Erythroblast (primary cell): ENCODE results near the gene PIK3R4.

Experiments
- DNase-seq, 2 experiments: peaks; one replicate each; lab custom pipeline; 2025; lab: John Stamatoyannopoulos, UW
- GATA1 ChIP-seq: IDR thresholded peaks from 2 replicates; pipeline ENCODE4 v1.6.1; 2011; ENCODE audit warnings: low read depth, mild to moderate bottlenecking, control low read depth, low read length, moderate library complexity
- POLR2A ChIP-seq: IDR thresholded peaks from 2 replicates; pipeline ENCODE4 v1.6.1; 2011; ENCODE audit warnings: mild to moderate bottlenecking, low read length

PIK3R4 gene

DNA sequence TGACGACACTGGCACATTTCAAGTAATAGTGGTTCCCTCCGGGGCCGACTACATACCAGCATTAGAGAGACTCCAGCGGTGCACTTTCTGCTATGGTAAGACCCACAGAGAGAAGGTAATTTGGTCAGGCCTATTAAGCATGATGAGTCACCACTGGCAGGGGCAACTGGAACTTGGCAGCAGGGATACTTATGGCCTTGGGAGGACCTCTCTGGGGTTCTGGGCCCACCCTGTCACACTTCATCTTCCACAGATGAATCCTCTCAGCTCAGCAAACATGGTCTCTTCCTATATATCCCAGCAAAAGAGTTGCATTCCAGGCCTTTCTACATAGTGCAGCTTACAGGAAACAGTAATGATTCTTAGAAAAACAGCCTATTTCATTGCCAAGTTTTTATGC lies 88.0 kb downstream of the PIK3R4 start:
- TF ChIP-seq POLR2A, result no peak
- no peak for TF ChIP-seq GATA1
- no peak for DNase-seq

DNA sequence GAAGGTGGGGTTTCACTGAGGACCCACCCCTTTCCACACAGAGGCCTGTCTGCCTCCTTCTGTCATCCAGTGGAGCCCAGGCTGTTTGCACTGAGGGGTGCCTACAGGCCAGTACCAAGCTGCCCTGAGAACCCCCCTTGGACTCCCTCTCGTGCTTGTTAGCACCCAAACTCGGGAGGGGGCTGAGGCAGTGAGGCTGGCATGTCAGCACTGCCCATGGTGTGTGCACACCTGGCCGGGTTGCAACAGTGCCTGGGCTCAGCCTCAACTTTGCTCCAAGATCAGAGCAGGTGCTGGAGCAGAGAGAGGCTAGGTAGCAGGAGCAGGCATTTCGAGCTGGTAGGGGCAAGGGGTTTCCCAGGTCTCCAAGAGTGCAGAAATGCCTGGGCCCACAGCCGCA lies 90.0 kb downstream of the PIK3R4 start:
- no peak for TF ChIP-seq GATA1
- no peak for TF ChIP-seq POLR2A
- no peak for DNase-seq

DNA sequence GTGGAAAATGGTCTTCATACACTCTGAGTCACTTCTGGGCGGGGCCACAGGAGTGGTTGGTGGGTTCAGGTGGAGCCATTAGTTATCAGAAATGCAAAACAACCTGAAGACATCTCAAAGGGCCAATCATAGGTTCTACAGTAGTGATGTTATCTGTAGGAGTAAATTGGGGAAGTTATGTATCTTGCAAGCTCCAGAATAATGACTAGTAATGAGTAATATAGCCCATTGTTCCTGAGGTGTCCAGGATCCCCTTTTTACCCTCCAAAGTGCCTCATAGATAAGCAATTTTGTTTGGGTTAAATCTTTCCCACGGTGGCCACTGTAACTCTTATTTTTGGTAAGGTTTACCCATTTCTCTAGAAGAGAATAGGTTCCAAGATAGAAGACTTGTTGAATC lies 91.7 kb downstream of the PIK3R4 start:
- TF ChIP-seq POLR2A (no peak), GATA1 (no peak)
- DNase-seq, result no peak

DNA sequence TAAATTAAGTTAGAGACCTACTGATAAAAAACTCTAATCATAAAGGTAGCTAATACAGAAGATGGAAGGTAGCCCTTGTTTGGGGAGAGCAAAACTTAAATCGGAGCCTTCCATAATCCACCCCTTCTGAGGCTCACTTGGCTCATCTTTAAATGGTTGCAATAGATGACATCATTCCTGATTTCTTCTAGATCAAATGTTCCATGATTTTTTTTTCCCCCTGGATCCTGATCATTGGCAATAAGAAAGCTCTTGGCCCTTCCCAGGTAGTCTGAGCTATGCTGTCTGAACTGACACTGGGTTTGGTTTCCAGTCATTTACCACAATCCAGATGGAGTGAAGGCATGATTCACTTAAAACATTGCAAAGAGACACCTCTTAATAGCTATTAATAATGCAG lies 92.5 kb downstream of the PIK3R4 start:
- TF ChIP-seq GATA1 (no peak), POLR2A (no peak)
- no peak for DNase-seq

GRCh38 chr3:130649061-130649654 lies 97.5 kb downstream of the PIK3R4 start:
- no peak for TF ChIP-seq GATA1
- no peak for TF ChIP-seq POLR2A
- DNase-seq, result no peak

DNA sequence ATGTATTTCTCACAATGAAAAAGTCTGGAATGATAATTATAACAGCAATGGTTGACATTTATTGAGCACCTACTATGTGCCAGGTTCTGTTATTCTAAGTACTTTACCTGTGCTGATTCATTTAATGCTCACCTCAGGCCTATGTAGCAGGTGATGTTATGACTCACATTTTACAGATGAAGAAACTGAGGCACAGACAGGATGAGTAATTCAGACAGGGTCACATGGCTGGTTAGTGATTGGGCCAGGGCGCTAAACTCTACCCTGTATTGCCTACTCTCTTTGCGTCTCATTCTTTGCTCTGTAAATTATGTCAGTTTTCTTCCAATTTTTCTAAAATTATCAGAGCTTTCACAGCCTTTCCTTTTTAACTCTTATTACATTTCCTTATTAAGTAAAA lies 98.3 kb downstream of the PIK3R4 start:
- DNase-seq, result no peak
- no peak for TF ChIP-seq GATA1
- no peak for TF ChIP-seq POLR2A

DNA sequence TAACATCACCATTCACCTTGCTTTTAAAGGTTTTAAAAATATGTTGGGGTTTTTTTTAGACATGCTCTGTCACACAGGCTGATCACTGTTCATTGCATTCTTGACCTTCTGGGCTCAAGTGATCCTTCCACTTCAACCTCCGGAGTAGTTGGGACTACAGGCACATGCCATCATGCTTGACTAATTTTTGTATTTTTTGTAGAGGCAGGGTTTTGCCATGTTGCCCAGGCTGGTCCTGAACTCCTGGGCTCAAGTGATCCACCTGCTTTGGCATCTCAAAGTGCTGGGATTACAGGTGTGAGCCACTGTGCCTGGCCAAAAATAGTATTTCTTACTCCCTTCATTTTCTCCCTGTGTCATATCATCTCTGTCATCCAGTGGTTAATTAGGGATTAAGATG lies 101.4 kb downstream of the PIK3R4 start:
- TF ChIP-seq GATA1 (no peak), POLR2A (no peak)
- no peak for DNase-seq

- no peak for DNase-seq
- no peak for TF ChIP-seq GATA1
- no peak for TF ChIP-seq POLR2A
Observed at GRCh38 chr3:130644628-130645253, 101.9 kb downstream of the PIK3R4 start.

- TF ChIP-seq POLR2A, result no peak
- TF ChIP-seq GATA1, result no peak
- no peak for DNase-seq
Observed at GRCh38 chr3:130640027-130640426, 106.6 kb downstream of the PIK3R4 start.

DNA sequence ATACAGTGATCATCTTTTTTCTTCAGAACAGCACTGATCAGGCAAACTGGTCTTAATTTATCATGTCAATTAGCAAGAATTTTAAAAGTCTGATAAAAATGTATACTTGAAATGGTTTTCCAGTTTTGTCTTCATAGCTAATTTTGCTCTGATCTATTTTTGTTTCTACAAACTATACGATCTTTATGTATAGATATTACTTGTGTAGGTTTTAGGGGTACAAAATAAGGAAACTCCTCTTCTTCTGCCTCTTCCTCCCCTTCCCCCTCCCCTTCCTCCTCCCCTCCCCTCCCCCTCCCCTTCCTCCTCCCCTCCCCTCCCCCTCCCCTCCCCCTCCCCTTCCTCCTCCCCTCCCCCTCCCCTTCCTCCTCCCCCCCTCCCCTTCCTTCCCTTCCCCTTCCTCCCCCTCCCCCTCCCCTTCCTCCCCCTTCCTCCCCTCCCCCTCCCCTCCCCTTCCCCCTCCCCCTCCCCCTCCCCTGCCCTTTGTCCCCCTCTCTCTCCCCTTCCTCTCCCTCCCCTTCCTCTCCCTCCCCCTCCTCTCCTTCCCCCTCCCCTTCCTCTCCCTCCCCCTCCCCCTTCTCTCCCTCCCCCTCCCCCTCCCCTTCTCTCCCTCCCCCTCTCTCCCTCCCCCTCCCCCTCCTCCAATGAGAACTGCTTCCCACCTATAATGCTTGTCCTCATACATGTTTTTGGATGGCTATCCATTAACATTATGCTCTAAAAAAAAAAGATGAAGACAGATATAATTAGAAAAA lies 110.0 kb downstream of the PIK3R4 start:
- TF ChIP-seq POLR2A, result no peak
- TF ChIP-seq GATA1, result no peak
- no peak for DNase-seq

- no peak for DNase-seq
- TF ChIP-seq GATA1 (no peak), POLR2A (no peak)
Observed at GRCh38 chr3:130635978-130636377, 110.7 kb downstream of the PIK3R4 start.

DNA sequence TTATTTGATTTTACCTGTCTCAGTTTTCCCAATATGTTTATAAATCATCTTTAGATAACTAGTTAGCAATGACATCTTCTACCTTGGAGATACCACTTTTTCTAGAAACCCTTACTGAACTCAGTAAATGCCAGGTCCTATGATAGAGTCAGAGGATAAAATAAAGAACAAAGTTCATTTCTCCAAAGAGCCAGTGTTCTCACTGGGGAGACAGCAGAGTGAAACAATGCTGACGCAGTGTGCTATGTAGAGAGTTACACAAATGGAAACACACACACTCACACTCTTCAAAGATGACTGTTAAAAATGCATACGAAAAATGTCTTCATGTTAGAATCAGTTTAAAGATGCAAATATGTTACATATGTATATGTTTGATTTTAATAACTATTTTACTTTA lies 111.3 kb downstream of the PIK3R4 start:
- TF ChIP-seq POLR2A (no peak), GATA1 (no peak)
- no peak for DNase-seq
